ENCODE measurements around the gene EGLN1. TPM values are rescaled to one million over a fixed set of nuclear protein-coding genes. Genes with fewer than 3 reads are reported as not detected.

EGLN1 gene
- total RNA-seq, 1 experiment from 2014 or later = 27.1 TPM

GRCh38 chr1:231318015-231318355, 104.1 kb downstream of the EGLN1 start:
- H3K27ac ChIP-seq (ENCODE audit: low read depth, low read length) = no peak overlapping the region
- H3K27me3 ChIP-seq (ENCODE audit: insufficient read depth, low read length) = no peaks in the 10 kb centered on the region
- DNase-seq (ENCODE audit: low read depth, low spot score) (no peak), ATAC-seq (no peak)
- peaks cover 0 to 3% of the 10 kb centered on the region in 2 experiments; a peak in 2 of 4 replicates for H3K4me1 ChIP-seq (ENCODE audit: control insufficient read depth in 1 of 2, insufficient read depth in 2 of 2, low read length in 2 of 2)
- no peak overlapping the region for H3K4me2 ChIP-seq (ENCODE audit: low read length)
- no TSS peak for BruUV-seq (replicated peaks)
- no peaks in the 10 kb centered on the region for H3K79me2 ChIP-seq (ENCODE audit: insufficient read depth, low read length)
- no peaks in the 10 kb centered on the region for H3K36me3 ChIP-seq (ENCODE audit: control insufficient read depth in 1 of 2, insufficient read depth in 2 of 2, low read length in 2 of 2)
- H4K20me1 ChIP-seq (ENCODE audit: insufficient read depth) = no peaks in the 10 kb centered on the region
- no peak overlapping the region for H3K4me3 ChIP-seq (replicated peaks in 1 of 2; ENCODE audit: low read depth in 1 of 2, low read length in 2 of 2)
- no peak for TF ChIP-seq EZH2phosphoT487 (IDR thresholded peaks at IDR 0.05; ENCODE audit: borderline replicate concordance)
- TF ChIP-seq TCF7L2 (IDR thresholded peaks at IDR 0.05; ENCODE audit: borderline replicate concordance, extremely low read depth, insufficient read depth, insufficient read length) = no peak
- TF ChIP-seq EGR1 (IDR thresholded peaks at IDR 0.05; ENCODE audit: low read depth) = no peak
- no peak for TF ChIP-seq POLR2AphosphoS5 (IDR thresholded peaks at IDR 0.05; ENCODE audit: low read depth, low read length)
- TF ChIP-seq ZFX (IDR thresholded peaks at IDR 0.05) = no peak
- TF ChIP-seq YY1 (IDR thresholded peaks at IDR 0.05; ENCODE audit: extremely low read depth, insufficient replicate concordance, low read depth, low read length) = no peak
- no peak for TF ChIP-seq EZH2 (IDR thresholded peaks at IDR 0.05)
- TF ChIP-seq CBX3 (IDR thresholded peaks at IDR 0.05; ENCODE audit: low read depth) = no peak
- TF ChIP-seq FOSL1 (IDR thresholded peaks at IDR 0.05; ENCODE audit: low read depth) = no peak
- no peak for TF ChIP-seq SIN3A (IDR thresholded peaks at IDR 0.05; ENCODE audit: low read depth)
- TF ChIP-seq REST (IDR thresholded peaks at IDR 0.05; ENCODE audit: low read depth) = no peak
- no peak overlapping the region for H3K9ac ChIP-seq (ENCODE audit: low read length)
- no peaks in the 10 kb centered on the region for H3K9me3 ChIP-seq (ENCODE audit: control insufficient read depth in 1 of 2, insufficient read depth in 1 of 2, low read depth in 1 of 2, low read length in 2 of 2)
- intact Hi-C loops (cut with micrococcal nuclease) = no loop called here
- POLR2A ChIA-PET = no interaction called here
- no peak overlapping the region for H2AFZ ChIP-seq (ENCODE audit: low read depth, low read length, poor library complexity, severe bottlenecking)
- H3K9me2 ChIP-seq (ENCODE audit: insufficient read depth) = no peaks in the 10 kb centered on the region
- RAD21 ChIA-PET (ENCODE audit: low non-redundant PET in 1 of 2, low total read pairs in 2 of 2, uncharacterized antibody in 2 of 2, unreplicated experiment in 2 of 2) = interaction anchor here in 1 of 2 experiments (0.6 kb wide), 1 partner anchor 46 kb away, joined by 3 read pairs; no protein-coding TSS in a partner anchor
- CTCF ChIA-PET = interaction anchor here (1.6 kb wide), 1 partner anchor 288 kb away, joined by 3 read pairs; no protein-coding TSS in a partner anchor

Data from HCT116 (cell line).